OCI-LY3 (cell line): ENCODE results near the gene MKI67.

Source experiments
- H2AFZ ChIP-seq: fragments of 200-600, 300-600 bp; shearing (Covaris generic); 2 replicates; pipeline ENCODE4 v1.6.0; 2014; ENCODE audit warnings: antibody characterized with exemption, low read depth, low read length
- H3K27ac ChIP-seq: fragments of 200-600, 300-600 bp; sonication (generic); 2 replicates; pipeline ENCODE4 v1.5.1; 2014; ENCODE audit warnings: mild to moderate bottlenecking, low read length, moderate library complexity, mixed read lengths
- H3K27me3 ChIP-seq: fragments of 200-600, 300-600 bp; sonication (generic); 2 replicates; pipeline ENCODE4 v1.6.1; 2014; ENCODE audit warnings: low read depth, low read length, mixed read lengths
- H3K36me3 ChIP-seq: fragments of 200-600, 300-600 bp; sonication (generic); replicated peaks from 2 replicates; pipeline ENCODE3; 2014; ENCODE audit warnings: low read depth, low read length, mixed read lengths
- H3K4me1 ChIP-seq: fragments of 300-600, 200-600 bp; sonication (generic); 2 replicates; pipeline ENCODE4 v1.6.1; 2014; ENCODE audit warnings: low read length, mixed read lengths
- H3K4me2 ChIP-seq: fragments of 200-600, 300-600 bp; sonication (generic); 2 replicates; pipeline ENCODE4 v1.6.1; 2014; ENCODE audit warnings: low read length, mixed read lengths
- H3K4me3 ChIP-seq: fragments of 300-600, 200-600 bp; sonication (generic); 2 replicates; pipeline ENCODE4 v1.5.1; 2014; ENCODE audit warnings: antibody characterized with exemption, mild to moderate bottlenecking, low read length, moderate library complexity
- H3K79me2 ChIP-seq: fragments of 300-600, 200-600 bp; shearing (Covaris generic); 2 replicates; pipeline ENCODE4 v1.6.1; 2014; ENCODE audit warnings: mild to moderate bottlenecking, low read length, mixed read lengths
- H3K9ac ChIP-seq: fragments of 300-600, 200-600 bp; shearing (Covaris generic); 2 replicates; pipeline ENCODE4 v1.6.0; 2014; ENCODE audit warnings: mild to moderate bottlenecking, low read length, moderate library complexity
- H3K9me3 ChIP-seq: fragments of 200-600, 300-600 bp; shearing (Covaris generic); 2 replicates; pipeline ENCODE4 v1.6.1; 2014; ENCODE audit warnings: low read length, mixed read lengths; ENCODE audit not compliant: insufficient read depth
- H4K20me1 ChIP-seq: fragments of 200-600, 300-600 bp; sonication (generic); 2 replicates; pipeline ENCODE4 v1.6.1; 2016; ENCODE audit warnings: low read length, mixed read lengths; ENCODE audit not compliant: insufficient read depth
- EZH2phosphoT487 ChIP-seq: fragments of 200-600 bp; shearing (Covaris generic); IDR thresholded peaks from 2 replicates; pipeline ENCODE4 v1.6.1; 2018; ENCODE audit warnings: antibody characterized with exemption, mixed run types, low read depth
- TF ChIP-seq, protein P1 (sequence below): fragments of 200-600, 300-600 bp; sonication (generic); IDR thresholded peaks from 2 replicates; pipeline ENCODE4 v1.5.1; 2014; ENCODE audit warnings: antibody characterized with exemption, low read length, low read depth

MKI67 gene

DNA sequence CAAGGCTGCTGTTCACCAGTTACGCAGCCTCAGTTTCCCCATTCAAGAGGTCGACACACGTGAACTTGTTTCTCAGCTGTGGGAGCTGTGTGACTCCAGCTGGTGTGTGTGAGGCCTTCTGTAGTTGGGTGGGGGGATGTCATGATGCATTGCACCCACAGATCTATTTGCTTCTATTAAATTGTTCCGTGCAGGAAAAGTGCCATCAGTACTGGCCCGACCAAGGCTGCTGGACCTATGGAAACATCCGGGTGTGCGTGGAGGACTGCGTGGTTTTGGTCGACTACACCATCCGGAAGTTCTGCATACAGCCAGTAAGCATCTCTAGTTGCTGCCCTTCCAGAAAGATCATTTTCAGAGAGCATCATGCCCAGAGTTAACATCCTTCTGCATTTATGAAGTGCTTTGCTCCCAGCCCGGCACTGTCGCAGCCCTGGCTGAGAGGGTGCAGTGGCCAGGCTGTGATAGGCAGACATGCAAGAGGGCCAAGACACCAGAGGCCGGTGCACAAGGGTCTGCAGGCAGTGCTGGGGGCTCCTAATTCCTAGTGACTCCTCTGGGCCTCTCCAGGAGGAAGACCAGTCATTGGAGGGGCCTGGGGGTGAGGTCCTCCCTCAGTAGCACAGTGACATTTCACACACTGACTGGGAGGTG, 60.2 kb downstream of the MKI67 start:
- peak overlapping the region; percentile 78 for H3K4me2 ChIP-seq
- H4K20me1 ChIP-seq = no peaks in the 10 kb centered on the region
- peaks cover 81% of the 10 kb centered on the region for H3K4me1 ChIP-seq
- H3K9me3 ChIP-seq = no peaks in the 10 kb centered on the region
- peak overlapping the region; percentile 63; the same call in 1 of the 2 replicates for H3K9ac ChIP-seq
- H3K27me3 ChIP-seq = no peaks in the 10 kb centered on the region
- H3K36me3 ChIP-seq = peaks cover 58% of the 10 kb centered on the region
- H3K4me3 ChIP-seq = peak overlapping the region; percentile 58; the same call in 1 of the 2 replicates
- no peak overlapping the region for H2AFZ ChIP-seq
- H3K27ac ChIP-seq = peak overlapping the region; percentile 99
- peaks cover 6% of the 10 kb centered on the region; the same call in 1 of the 2 replicates for H3K79me2 ChIP-seq
- no peak for TF ChIP-seq EZH2phosphoT487
- TF ChIP-seq, protein P1, sequence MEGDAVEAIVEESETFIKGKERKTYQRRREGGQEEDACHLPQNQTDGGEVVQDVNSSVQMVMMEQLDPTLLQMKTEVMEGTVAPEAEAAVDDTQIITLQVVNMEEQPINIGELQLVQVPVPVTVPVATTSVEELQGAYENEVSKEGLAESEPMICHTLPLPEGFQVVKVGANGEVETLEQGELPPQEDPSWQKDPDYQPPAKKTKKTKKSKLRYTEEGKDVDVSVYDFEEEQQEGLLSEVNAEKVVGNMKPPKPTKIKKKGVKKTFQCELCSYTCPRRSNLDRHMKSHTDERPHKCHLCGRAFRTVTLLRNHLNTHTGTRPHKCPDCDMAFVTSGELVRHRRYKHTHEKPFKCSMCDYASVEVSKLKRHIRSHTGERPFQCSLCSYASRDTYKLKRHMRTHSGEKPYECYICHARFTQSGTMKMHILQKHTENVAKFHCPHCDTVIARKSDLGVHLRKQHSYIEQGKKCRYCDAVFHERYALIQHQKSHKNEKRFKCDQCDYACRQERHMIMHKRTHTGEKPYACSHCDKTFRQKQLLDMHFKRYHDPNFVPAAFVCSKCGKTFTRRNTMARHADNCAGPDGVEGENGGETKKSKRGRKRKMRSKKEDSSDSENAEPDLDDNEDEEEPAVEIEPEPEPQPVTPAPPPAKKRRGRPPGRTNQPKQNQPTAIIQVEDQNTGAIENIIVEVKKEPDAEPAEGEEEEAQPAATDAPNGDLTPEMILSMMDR = no peak

DNA sequence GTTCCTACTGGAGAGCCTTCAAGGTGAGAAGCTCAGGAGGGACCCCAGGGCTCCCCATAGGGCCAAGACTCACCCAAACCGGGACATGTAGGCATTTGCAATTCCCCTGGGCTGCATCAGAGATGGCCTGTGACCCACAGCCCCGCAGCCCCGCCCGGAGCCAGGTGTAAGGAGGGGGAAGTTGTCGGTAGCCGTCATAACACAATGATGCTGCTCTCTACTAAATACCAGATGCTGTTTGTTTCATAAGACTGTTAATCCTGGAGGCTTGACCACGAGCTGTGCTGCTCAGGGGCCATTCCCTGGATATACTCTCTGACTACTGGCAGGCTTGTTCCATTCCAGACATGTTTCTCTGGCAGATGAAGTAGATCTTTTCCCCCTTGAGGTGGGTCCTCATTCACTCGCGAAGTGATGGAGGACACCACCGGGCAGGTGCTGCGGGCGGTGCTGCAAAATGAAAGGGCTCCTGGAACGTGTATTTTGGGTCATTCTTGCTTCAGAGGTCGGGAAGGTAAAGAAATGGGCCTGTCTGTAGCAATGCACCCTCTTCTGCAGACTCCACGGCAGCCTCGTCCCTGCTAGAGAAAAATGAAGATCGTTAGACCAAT, 61.1 kb downstream of the MKI67 start:
- peak overlapping the region; percentile 99 for H3K27ac ChIP-seq
- peaks cover 8% of the 10 kb centered on the region; the same call in 1 of the 2 replicates for H3K79me2 ChIP-seq
- no peaks in the 10 kb centered on the region for H3K27me3 ChIP-seq
- H2AFZ ChIP-seq = no peak overlapping the region
- peaks cover 59% of the 10 kb centered on the region for H3K36me3 ChIP-seq
- no peaks in the 10 kb centered on the region for H4K20me1 ChIP-seq
- peak overlapping the region; percentile 78 for H3K4me2 ChIP-seq
- H3K9me3 ChIP-seq = no peaks in the 10 kb centered on the region
- peak overlapping the region; percentile 63; the same call in 1 of the 2 replicates for H3K9ac ChIP-seq
- peaks cover 90% of the 10 kb centered on the region for H3K4me1 ChIP-seq
- TF ChIP-seq, protein P1 = no peak
- no peak for TF ChIP-seq EZH2phosphoT487
- H3K4me3 ChIP-seq = peak overlapping the region; percentile 58

DNA sequence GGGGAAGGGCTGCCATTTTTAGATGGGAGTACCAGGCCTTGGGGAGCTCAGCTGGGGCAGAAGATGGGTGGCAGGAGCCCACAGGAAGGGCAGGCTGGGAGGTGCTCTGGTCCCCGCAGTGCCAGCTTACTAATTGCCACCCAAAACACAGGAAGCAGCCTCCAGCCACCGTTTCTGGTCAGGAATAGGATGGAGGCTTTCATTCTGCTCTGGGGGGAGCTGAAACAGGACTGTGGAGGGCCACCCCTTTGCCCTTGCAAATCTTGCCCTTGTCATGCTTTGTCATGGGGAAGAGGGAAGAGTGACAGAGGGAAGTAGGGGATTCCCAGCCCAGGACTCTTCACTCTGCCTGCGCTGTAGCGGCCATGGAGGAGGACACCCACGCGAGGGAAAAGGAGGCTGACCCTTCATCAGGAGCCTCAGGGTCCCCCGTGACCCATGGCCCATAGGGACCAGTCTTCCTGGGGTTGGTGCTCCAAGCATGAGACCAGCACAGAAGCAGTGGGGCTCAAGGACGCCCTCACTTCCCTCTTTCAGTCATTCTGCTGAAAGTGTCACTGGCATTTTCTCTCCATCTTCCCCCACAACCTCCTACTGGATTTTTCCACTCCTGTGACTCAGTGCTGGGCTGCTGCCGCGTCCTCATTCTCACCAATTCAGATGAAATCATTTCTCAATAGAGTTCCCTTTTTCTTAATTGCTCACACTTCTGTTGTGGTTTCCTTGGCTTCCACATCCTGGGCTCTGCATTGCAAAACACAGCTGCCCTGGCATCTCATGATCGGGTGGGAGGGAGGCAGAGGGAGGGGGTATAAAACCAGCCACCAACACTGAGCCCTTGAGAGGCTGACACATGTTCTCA, 61.9 kb downstream of the MKI67 start:
- Histone ChIP-seq H4K20me1 (no peaks in the 10 kb centered on the region), H3K27ac (peak overlapping the region; percentile 99), H3K4me2 (peak overlapping the region; percentile 78), H3K4me1 (peaks cover 97% of the 10 kb centered on the region), H2AFZ (no peak overlapping the region), H3K9ac (peak overlapping the region; percentile 82), H3K36me3 (peaks cover 60% of the 10 kb centered on the region), H3K9me3 (no peaks in the 10 kb centered on the region), H3K27me3 (no peaks in the 10 kb centered on the region), H3K4me3 (peak overlapping the region; percentile 53), H3K79me2 (peaks cover 15% of the 10 kb centered on the region; the same call in 1 of the 2 replicates)
- TF ChIP-seq, protein P1 = no peak
- no peak for TF ChIP-seq EZH2phosphoT487

DNA sequence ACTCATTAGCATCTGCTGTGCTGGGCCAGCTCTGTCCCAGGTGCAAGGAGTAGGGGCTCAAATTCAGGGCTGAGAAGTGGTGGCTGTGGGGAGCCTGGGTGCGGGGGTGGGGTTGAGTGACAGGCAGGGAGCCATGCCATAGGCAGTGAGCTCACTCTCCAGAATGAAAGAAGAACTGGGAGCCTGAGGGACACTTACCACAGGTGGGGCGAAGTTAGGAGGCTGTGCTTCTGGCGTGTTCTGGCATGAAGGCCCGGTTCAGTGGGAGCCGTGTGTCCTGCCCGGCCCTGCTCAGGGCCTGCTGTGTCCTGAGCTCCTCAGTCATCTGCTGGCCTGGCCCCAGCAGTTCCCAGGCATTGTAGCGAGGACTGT, 62.5 kb downstream of the MKI67 start:
- no peaks in the 10 kb centered on the region for H3K27me3 ChIP-seq
- peak overlapping the region; percentile 78 for H3K4me2 ChIP-seq
- TF ChIP-seq, protein P1 = no peak
- no peak for TF ChIP-seq EZH2phosphoT487
- H3K36me3 ChIP-seq = peaks cover 63% of the 10 kb centered on the region
- no peaks in the 10 kb centered on the region for H3K9me3 ChIP-seq
- peaks cover 15% of the 10 kb centered on the region; the same call in 1 of the 2 replicates for H3K79me2 ChIP-seq
- no peaks in the 10 kb centered on the region for H4K20me1 ChIP-seq
- H2AFZ ChIP-seq = no peak overlapping the region
- peaks cover 98% of the 10 kb centered on the region for H3K4me1 ChIP-seq
- peak overlapping the region; percentile 53 for H3K4me3 ChIP-seq
- peak overlapping the region; percentile 82 for H3K9ac ChIP-seq
- H3K27ac ChIP-seq = peak overlapping the region; percentile 99
